Activated B cell treated with CpG ODN at 0.5 μM for 24 hours (primary cell): ENCODE data around the gene WWOX. TPM values are rescaled to one million over a fixed set of nuclear protein-coding genes. Genes with fewer than 3 reads are reported as not detected.

ENCODE experiments used
- ATAC-seq: fragments of 200-7000 bp; cut with Tn5 transposase; one replicate; pipeline ENCODE4 v1.10.0; 2021; ENCODE audit warnings: low read depth, mild to moderate bottlenecking, moderate library complexity
- CTCF ChIA-PET: fragments of 350-600 bp; sonication (Branson Sonifier 250); formaldehyde crosslinking; loops from one replicate; lab custom pipeline; 2021; ENCODE audit warnings: antibody characterized with exemption; lab: Charles Lee
- POLR2A ChIA-PET: fragments of 350-600 bp; sonication (Branson Sonifier 250); formaldehyde crosslinking; loops from one replicate; lab custom pipeline; 2021; ENCODE audit warnings: antibody characterized with exemption; lab: Charles Lee
- DNase-seq: peaks from one replicate; pipeline ENCODE4 v3.0.0; 2022
- H3K27ac Mint-ChIP-seq: one replicate; pipeline ENCODE4 v1.8.0; 2020; ENCODE audit warnings: mixed read lengths
- H3K27me3 Mint-ChIP-seq: one replicate; pipeline ENCODE4 v1.8.0; 2021; ENCODE audit warnings: mixed read lengths
- H3K36me3 Mint-ChIP-seq: one replicate; pipeline ENCODE4 v1.8.0; 2021; ENCODE audit warnings: low read depth, mixed read lengths
- H3K4me1 Mint-ChIP-seq: one replicate; pipeline ENCODE4 v1.8.0; 2021; ENCODE audit warnings: mixed read lengths
- H3K4me3 Mint-ChIP-seq: one replicate; pipeline ENCODE4 v1.8.0; 2020; ENCODE audit warnings: mild to moderate bottlenecking, mixed read lengths
- H3K9me3 Mint-ChIP-seq: one replicate; pipeline ENCODE4 v1.8.0; 2020; ENCODE audit warnings: mixed read lengths
- intact Hi-C: fragments of 100-400 bp; cut with micrococcal nuclease; formaldehyde crosslinking; loops from one replicate; pipeline ENCODE4 v1.15.1; 2024
- total RNA-seq: library from RNA; stranded (reverse); gene quantifications from 2 replicates; pipeline ENCODE4 v1.2.3, GENCODE V29; 2022
- TF ChIP-seq, protein P1 (sequence below): fragments of 200-600 bp; IDR thresholded peaks from one replicate; pipeline ENCODE4 v1.8.0; 2022; ENCODE audit warnings: antibody characterized with exemption, mild to moderate bottlenecking

The WWOX gene
- total RNA-seq, 1 donor from 2014 or later: 22.6 TPM

DNA sequence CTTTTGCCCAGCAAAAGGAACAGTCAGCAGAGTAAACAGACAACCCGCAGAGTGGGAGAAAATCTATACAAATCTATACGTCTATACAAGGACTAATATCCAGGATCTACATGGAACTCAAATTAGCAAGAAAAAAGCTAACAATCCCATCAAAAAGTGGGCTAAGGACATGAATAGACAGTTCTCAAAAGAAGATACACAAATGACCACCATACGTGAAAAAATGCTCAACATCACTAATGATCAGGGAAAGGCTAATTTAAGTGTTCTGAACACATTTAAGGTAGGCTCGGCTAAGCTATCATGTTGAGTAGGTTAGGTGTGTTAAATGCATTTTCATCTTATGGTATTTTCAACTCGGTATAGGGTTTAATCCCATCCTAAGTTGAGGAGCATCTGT lies 598.0 kb downstream of the WWOX start:
- H3K9me3 Mint-ChIP-seq: no peaks in the 10 kb centered on the region
- no peaks in the 10 kb centered on the region for H3K27me3 Mint-ChIP-seq
- TF ChIP-seq, protein P1, sequence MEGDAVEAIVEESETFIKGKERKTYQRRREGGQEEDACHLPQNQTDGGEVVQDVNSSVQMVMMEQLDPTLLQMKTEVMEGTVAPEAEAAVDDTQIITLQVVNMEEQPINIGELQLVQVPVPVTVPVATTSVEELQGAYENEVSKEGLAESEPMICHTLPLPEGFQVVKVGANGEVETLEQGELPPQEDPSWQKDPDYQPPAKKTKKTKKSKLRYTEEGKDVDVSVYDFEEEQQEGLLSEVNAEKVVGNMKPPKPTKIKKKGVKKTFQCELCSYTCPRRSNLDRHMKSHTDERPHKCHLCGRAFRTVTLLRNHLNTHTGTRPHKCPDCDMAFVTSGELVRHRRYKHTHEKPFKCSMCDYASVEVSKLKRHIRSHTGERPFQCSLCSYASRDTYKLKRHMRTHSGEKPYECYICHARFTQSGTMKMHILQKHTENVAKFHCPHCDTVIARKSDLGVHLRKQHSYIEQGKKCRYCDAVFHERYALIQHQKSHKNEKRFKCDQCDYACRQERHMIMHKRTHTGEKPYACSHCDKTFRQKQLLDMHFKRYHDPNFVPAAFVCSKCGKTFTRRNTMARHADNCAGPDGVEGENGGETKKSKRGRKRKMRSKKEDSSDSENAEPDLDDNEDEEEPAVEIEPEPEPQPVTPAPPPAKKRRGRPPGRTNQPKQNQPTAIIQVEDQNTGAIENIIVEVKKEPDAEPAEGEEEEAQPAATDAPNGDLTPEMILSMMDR: no peak
- no peaks in the 10 kb centered on the region for H3K36me3 Mint-ChIP-seq
- no peak overlapping the region for H3K27ac Mint-ChIP-seq
- no peaks in the 10 kb centered on the region for H3K4me1 Mint-ChIP-seq
- DNase-seq (no peak), ATAC-seq (no peak)
- POLR2A ChIA-PET: no interaction called here
- intact Hi-C loops: no loop called here
- CTCF ChIA-PET: no interaction called here
- H3K4me3 Mint-ChIP-seq: no peak overlapping the region

DNA sequence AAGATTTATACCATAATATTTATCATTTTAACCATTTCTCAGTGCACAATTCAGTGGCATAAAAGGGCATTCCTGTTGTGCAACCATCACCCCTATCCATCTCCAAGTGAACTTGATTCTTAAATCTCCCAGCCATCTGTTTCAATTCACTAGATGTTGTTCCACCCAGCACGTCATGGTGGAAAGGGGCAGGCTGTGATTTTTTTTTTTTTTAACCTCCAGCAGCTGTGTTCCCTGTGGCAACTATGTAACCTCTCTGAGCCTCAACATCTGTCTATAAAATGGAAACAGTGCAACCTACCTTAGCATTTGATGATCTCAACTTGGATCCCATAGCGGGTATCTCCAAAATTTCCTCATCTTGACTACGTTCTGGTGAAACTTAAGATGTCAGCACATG lies 604.5 kb downstream of the WWOX start:
- Mint-ChIP-seq H3K9me3 (peaks cover 6% of the 10 kb centered on the region), H3K4me1 (peaks cover 3% of the 10 kb centered on the region), H3K27me3 (no peaks in the 10 kb centered on the region), H3K27ac (no peak overlapping the region), H3K36me3 (no peaks in the 10 kb centered on the region), H3K4me3 (no peak overlapping the region)
- DNase-seq (no peak), ATAC-seq (no peak)
- intact Hi-C loops: no loop called here
- CTCF ChIA-PET: no interaction called here
- POLR2A ChIA-PET: no interaction called here
- TF ChIP-seq, protein P1: no peak

DNA sequence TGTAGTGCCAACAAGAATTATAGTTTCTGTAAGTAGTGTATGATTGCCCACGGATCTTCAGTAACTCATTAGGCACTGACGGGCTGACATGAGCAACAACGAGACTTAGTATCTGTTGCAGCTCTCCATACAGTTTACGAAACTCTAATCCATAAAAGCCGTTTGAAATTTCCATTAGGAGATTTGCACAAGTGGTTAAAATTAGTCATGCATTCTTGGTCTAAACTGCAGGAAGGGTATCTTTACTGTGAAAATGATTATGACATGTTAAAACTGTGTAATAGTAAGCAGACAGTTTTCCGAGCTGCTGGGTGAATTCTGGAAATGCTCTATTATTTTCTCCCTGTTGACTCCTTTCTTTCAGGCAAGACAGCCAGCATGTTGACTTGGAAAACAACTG lies 605.0 kb downstream of the WWOX start:
- Mint-ChIP-seq H3K36me3 (no peaks in the 10 kb centered on the region), H3K27me3 (no peaks in the 10 kb centered on the region), H3K9me3 (peaks cover 6% of the 10 kb centered on the region), H3K4me1 (peaks cover 3% of the 10 kb centered on the region), H3K27ac (no peak overlapping the region), H3K4me3 (no peak overlapping the region)
- ChIA-PET CTCF (no interaction called here), POLR2A (no interaction called here)
- intact Hi-C loops: no loop called here
- TF ChIP-seq, protein P1: no peak
- no peak for DNase-seq
- no peak for ATAC-seq

- Mint-ChIP-seq H3K9me3 (peaks cover 6% of the 10 kb centered on the region), H3K4me1 (peaks cover 3% of the 10 kb centered on the region), H3K4me3 (no peak overlapping the region), H3K27ac (no peak overlapping the region), H3K36me3 (no peaks in the 10 kb centered on the region), H3K27me3 (no peaks in the 10 kb centered on the region)
- POLR2A ChIA-PET: interaction anchor here (0.6 to 0.7 kb wide), 2 partner anchors 22 to 897 kb away, joined by 4 to 7 read pairs; no protein-coding TSS in a partner anchor
- DNase-seq (no peak), ATAC-seq (no peak)
- CTCF ChIA-PET: interaction anchor here (0.5 to 1.6 kb wide), 4 partner anchors 55 to 1821 kb away, joined by 3 to 10 read pairs (median 3); no protein-coding TSS in a partner anchor
- TF ChIP-seq, protein P1: no peak
- intact Hi-C loops: loop anchor here (1.0 to 5.0 kb wide), 3 partner anchors 65 to 1762 kb away; no protein-coding TSS in a partner anchor
Observed at GRCh38 chr16:78705694-78706093, 606.2 kb downstream of the WWOX start.

GRCh38 chr16:78706637-78707036 lies 607.2 kb downstream of the WWOX start:
- ATAC-seq: no peak
- Mint-ChIP-seq H3K9me3 (peaks cover 6% of the 10 kb centered on the region), H3K27ac (no peak overlapping the region)

More at GRCh38 chr16:78706637-78707036, 607.2 kb downstream of the WWOX start:
- Mint-ChIP-seq H3K27me3 (no peaks in the 10 kb centered on the region), H3K36me3 (no peaks in the 10 kb centered on the region), H3K4me3 (no peak overlapping the region), H3K4me1 (peaks cover 3% of the 10 kb centered on the region)
- ChIA-PET CTCF (interaction anchor here (1.6 kb wide), 2 partner anchors 54 to 64 kb away, joined by 3 to 10 read pairs; no protein-coding TSS in a partner anchor), POLR2A (no interaction called here)
- TF ChIP-seq, protein P1: no peak
- intact Hi-C loops: loop anchor here (5.0 kb wide), 2 partner anchors 341 to 1761 kb away; no protein-coding TSS in a partner anchor
- DNase-seq: no peak
